Measurements from ENCODE around the gene CRIP1.

The CRIP1 gene

DNA sequence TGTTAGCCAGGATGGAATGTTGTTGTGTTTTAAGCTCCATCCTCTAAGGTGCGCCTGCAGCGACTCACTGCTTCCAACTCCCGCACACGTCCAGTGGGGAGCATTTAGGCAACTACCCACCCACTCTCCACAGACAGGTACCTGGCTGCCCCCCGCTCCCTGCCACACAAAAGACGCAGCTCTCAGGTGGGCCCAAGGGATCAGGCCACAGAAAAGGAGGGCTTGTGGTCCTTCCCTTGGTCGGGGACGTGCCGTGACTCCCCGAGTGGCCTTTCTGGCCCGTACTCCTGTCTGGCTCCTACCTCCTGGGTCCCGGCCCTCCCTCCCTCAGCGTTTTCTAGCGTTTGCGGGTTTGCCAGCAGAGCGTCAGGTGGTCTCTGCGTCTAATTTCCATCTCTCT, 20.6 kb downstream of the CRIP1 start:
- no peak for DNase-seq (ENCODE audit: low spot score)

DNA sequence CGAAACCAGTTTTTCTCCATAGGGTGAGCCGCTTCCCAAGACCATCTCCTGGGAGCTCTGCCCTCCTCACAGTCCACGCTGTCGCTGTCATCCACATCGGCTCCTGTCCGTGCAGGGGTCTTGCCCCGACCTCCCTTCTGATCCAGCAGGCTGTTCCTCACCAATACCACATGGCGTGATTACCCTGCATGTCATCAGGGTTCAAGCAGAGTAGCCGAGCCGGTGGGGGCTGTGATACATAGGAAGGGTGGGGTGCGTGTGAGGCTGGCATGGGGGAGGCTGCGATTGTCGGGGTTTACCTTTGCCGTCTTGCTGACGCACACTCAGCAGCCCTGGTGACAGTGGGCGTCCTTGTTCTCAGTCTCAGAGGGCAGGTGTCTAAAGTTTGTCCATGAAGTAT, 21.4 kb downstream of the CRIP1 start:
- no peak for DNase-seq (ENCODE audit: low spot score)

DNA sequence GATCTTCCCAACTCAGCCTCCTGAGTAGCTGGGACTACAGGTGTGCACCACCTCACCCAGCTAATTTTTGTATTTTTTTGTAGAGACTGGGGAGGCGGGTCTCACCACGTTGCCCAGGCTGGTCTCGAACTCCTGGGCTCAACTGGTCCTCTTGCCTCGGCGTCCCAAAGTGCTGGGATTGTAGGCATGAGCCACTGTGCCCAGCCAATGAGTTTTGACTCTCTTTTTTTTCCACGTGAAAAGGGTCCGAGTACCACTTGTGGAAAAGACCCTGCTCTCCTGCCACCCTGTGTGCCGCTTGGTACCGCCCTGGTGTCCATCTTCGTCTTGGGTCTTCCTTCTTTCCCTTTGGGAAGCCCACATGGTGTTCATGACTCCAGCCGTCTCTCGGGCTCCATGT, 21.9 kb downstream of the CRIP1 start:
- no peak for DNase-seq (ENCODE audit: low spot score)

DNA sequence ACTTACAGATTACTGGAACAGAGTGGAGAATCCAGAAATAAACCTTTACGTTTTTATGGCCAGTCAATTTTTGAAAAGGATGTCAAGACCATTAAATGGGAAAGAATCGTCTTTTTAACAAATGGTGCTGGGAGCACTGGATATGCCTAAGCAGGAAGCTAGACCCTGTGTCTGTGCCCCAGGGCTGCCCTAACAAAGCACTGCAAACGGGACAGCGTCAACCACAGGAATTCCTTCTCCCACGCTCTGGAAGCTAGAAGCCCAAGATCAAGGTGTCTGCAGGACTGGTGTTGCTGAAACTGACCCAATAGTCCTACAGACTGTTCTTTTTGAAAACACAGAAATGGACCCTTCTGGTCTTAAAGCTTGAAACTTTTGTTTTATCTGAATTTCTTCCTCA, 30.4 kb downstream of the CRIP1 start:
- no peak for DNase-seq (ENCODE audit: low spot score)

DNA sequence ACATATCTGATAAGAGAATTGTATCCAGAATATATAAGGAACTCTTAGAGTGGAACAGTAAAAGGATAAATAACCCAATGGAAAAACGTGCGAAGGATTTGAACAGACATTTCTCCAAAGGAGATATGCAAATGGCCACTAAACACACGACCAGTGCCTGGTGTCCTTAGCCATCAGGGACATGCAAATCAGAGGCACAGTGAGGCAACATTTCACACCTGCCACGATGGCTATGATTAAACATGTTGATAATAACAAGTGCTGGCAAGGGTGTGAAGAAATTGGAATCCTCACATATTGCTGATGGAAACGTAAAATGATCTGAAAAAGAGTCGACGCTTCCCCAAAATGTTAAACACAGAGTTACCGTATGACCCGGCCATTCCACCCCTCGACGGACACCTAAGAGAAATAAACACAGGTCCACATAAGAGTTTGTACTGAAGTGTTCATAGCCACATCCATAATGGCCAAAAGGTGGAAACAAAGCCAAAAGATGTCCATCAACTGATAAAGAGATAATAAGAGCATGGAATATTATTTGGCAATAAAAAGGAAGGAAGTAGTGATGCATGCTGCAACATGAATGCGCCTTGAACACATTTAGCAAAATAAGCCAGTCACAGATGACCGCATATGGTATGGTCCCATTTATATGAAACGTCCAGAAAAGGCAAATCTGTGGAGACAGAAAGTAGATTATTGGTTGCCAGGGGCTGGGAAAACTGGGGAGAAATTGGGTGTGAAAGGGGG, 33.4 kb downstream of the CRIP1 start:
- no peak for DNase-seq (ENCODE audit: low spot score)

DNA sequence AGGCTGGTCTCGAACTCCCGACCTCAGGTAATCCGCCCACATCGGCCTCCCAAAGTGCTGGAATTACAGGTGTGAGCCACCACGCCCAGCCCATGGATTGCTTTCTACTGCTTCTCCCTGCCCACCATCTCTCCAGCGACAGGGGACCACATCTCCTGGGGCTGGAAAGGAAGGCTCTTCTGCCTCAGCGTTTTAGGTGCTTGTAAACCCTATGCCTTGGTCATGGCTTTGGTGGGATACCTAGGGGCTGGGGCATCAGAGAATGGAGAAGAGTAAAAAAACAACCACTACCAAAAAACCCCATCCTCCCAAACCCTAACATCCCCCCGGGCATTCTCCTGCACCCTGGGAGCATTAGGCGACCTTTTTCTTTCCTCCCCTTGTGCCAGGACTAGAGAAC, 38.6 kb downstream of the CRIP1 start:
- no peak for DNase-seq (ENCODE audit: low spot score)

DNA sequence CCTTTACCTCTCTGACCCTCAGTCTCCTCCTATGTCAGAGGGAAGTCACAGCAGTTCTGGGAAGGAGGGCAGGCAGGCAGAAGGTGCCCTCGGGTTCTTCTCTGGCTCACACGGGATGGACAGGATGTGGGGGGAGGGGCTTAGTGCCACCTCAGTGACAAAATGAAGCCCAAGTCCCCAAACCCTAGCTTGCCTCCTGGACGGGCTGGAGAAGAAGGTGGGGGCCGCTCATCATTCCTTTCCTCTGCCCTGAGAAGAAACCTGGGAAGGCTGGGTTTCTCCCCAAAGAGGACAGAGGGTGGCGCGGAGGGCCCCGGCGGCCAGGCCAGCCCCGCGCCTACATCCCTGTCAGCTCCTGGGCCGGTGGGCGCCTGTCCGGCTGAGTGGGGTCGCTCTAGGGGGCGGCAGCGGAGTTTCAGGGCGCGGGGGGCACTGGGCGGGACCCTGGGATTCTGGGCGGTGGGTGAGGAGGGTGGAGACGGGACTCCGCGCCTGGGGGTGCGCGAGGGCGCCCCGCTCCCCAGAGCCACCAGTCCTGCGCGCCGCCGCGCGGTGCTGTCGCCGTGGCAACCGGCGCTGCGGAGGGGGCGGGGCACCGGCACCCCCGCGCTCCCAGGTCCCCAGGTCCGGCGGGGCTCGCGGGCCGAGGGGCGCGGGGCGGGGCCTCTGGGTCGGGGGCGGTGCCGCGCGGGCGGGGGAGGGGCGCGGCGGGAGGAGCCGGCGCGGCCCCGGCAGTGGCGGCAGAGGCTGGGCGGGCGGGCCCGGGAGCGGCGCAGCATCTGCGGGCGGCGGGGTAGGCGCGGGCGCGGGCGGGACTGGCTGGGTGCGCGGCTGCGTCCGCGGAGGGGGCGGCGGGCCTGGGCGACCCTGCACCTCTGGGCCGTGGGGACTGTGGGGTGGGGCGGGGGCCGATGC, 39.4 kb downstream of the CRIP1 start, which contains the start of gene TMEM121:
TSS of gene TMEM121 (plus strand) at position 723 of the 915 bp plus-strand sequence. CDS start 2,252 bp downstream, outside the sequence.
- DNase-seq (ENCODE audit: low spot score), result no peak

DNA sequence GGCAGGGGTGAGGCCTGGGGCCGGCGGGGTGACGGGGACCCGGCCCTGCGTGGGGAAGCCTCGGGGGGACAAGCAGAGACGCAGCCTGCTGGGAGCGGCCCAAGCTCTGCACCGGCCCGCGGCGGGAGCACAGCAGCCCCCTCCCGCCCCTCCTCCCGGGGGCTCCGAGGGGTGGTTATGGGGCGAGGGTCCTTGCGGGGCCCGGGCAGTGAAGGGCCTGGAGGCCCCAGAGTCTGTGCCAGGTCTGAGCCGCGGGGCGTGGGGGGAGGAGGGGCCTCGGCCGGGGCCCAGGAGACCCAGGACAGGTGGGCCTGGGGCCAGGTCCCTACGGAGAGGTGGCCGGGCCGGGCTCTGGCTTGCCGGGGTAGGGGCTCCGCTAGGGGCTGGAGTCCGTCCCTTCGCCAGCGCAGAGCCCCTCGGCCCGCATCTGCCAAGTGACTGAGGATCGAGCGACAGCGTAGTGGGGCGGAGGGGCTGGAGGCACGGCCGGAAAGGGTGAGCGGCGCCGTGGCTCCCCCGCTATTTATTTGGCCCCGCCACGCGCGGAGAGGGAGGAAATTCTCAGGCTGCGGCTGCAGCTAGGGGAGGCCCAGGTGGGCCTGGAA, 40.2 kb downstream of the CRIP1 start:
- DNase-seq (ENCODE audit: low spot score), result no peak

DNA sequence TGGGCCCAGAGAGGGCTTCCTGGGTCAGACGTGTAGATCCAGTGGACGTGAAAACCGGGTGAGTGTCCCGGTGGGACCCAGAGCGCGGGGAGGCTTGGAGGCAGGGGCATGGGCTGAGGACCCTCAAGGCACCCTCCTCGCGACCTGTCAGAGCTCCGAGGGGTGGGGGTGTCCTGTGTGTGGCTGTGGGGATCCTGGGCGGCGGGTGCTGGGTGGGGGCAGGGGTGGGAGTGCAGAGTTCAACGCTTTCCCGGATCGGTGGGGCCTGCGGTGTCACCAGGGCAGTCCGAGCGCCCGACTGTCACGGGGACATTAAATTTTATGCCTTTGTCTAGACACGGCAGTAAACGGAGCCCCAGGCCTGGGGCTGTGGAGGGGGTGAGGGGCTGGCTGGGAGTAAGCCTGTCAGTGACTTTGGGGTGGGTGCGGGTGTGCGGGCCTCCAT, 40.7 kb downstream of the CRIP1 start:
- no peak for DNase-seq (ENCODE audit: low spot score)

DNA sequence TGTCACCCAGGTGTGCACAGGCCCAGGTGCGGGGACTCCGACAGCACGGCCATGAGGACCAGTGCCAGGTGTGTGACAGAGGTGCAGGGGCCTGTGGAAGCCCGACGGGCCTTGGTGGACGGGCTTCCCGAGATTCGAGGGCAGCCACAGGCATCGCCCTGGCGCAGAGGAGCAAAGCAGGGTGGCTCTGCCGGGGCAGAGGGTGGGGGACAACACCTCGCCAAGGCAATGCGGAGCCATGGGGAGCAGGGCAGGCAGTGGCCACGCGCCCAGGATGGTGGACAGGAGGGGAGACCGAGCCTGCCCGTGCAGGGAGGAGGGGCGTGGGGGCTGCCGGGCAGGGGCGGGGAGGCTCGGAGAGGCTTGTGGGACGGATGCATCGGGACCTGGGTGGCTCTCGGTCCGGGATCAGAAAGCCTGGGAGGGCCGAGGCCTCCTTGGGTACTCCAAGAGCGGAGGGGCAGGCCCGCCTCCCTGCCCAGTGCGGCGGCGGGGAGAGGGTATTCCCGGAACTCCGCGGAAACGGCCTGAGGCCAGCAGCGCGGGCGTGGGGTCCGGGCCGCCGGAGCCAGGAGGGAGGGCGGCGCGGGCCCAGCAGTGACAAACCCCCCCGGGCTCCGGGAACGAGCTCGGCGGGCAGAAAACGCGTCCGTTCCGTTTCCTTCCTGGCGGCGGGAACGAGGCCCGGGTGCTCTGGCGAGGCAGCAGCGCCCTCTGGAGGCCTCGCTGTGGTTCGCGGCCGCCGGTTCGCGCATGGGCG, 41.3 kb downstream of the CRIP1 start:
- peak; percentile 77 for DNase-seq (ENCODE audit: low spot score)

DNA sequence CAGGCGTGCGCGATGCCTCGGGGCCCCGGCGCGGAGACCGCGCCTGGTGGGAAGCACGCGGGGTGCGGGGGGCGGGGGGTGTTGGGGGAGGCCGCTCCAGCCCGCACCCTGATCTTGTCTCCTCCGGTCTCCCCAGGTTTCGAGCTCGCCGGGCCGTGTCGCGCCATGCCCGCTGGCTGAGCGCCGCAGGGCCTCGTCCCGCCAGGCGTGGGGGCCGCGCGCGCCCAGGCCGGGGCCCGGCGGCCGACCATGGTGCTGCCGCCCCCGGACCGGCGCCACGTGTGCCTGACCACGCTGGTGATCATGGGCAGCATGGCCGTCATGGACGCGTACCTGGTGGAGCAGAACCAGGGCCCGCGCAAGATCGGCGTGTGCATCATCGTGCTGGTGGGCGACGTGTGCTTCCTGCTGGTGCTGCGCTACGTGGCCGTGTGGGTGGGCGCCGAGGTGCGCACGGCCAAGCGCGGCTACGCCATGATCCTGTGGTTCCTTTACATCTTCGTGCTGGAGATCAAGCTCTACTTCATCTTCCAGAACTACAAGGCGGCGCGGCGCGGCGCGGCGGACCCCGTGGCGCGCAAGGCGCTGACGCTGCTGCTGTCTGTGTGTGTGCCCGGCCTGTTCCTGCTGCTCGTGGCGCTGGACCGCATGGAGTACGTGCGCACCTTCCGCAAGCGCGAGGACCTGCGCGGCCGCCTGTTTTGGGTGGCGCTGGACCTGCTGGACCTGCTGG, 42.1 kb downstream of the CRIP1 start:
- no peak for DNase-seq (ENCODE audit: low spot score)

DNA sequence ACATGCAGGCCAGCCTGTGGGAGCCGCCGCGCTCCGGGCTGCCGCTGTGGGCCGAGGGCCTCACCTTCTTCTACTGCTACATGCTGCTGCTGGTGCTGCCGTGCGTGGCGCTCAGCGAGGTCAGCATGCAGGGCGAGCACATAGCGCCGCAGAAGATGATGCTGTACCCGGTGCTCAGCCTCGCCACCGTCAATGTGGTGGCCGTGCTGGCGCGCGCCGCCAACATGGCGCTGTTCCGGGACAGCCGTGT, 42.6 kb downstream of the CRIP1 start:
- no peak for DNase-seq (ENCODE audit: low spot score)

DNA sequence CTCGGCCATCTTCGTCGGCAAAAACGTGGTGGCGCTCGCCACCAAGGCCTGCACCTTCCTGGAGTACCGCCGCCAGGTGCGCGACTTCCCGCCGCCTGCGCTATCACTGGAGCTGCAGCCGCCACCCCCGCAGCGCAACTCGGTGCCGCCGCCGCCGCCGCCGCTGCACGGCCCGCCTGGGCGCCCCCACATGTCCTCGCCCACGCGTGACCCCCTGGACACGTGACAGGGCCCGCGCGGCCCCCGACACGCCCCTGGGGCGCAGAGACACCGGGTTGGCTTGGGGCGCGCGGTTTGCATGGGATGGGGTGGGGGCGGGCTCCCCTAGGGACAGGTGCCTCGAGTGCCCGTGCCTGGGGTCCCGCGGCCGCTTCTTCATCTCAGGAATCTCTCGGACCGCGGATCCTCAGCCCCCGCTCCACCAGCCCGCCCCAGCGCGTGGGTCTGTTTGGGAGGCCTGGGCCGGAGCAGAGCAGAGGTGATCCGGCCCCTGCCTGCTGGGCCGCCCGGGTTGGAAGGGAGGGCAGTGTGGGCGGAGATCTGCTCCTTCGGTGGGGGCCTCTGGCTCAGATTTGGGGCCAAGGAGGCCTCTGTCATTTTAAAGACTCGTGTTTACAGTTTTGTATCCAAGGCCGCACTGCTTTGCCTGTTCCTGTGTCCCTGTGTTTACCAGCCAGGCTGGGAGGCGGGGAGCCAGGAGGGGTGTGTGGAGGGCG, 43.0 kb downstream of the CRIP1 start:
- DNase-seq (ENCODE audit: low spot score), result no peak

DNA sequence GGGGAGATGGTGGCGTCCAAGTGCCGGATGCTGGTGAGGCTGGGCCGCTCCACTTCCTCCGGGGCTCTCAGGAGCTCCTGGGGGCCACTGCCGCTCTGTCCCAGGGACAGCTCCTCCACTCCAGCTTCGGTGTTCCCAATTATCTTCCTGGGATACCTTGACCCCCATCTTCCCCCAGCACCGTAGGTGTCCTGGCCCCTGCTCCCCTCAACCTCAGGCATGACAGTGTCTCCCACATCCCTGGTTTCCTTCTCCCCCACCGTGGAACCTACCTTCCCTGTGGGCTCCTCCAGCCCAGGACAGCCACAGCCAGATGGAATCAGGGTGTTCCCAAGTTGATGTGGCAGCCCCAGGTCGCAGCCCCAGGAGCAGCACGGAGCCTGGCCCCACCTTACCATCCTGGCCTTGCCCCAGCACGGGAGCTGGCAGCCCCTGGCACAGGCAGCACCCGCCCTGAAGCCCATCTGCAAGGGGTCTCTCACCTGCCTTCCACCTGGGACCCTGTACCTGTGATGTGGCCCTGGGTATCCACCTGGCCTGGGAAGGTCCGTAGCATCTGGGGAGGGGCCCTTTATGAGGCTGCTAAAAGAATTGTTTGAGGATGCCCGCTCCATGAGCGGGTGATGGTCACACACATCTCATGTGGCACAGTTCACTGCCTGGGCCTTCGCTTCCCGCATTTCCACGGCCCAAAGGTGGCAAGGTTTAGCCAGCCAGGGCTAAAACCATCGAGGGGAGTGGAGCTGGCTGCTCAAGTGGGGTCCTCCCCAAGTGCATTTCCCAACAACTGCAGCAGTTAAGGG, 43.8 kb downstream of the CRIP1 start:
- no peak for DNase-seq (ENCODE audit: low spot score)

DNA sequence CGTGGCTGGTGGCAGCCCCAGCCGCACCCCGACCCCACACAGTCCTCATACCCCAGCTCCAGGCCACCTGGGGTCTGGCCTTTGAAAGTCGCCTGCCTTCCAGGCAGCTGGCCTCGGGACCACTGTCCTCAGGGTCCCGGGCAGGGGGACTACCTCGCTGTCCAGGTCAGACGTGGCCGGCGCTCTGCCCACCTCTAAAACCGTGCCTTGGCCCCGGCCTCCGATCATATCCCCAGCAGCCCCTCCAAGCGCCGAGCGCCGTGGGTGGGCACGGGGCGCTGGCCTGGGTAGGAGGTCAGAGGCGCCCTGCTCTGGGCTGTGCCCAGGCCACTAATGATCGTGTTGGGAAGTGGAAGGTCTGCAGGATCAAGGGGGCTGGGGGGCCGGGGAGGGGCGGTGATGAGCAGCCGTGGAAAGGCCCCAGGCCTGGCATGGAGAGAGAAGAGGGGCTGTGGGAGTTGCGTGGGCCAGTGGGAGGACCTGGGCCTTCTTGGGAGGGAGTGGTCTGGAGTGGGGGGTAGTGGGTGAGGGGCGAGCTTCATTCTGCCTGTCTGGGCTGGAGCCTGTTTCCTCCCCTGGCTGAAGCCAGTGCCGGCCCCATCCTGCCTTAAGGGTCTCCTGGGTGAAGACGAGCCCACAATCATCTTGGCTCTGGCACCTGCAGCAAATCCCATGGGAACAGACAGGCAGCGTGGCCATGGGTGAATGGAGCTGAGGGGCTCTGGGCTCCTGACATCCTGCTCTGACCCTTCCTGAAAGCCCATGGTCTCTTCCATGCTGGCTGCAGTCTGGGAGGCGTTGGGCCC, 44.6 kb downstream of the CRIP1 start:
- no peak for DNase-seq (ENCODE audit: low spot score)

DNA sequence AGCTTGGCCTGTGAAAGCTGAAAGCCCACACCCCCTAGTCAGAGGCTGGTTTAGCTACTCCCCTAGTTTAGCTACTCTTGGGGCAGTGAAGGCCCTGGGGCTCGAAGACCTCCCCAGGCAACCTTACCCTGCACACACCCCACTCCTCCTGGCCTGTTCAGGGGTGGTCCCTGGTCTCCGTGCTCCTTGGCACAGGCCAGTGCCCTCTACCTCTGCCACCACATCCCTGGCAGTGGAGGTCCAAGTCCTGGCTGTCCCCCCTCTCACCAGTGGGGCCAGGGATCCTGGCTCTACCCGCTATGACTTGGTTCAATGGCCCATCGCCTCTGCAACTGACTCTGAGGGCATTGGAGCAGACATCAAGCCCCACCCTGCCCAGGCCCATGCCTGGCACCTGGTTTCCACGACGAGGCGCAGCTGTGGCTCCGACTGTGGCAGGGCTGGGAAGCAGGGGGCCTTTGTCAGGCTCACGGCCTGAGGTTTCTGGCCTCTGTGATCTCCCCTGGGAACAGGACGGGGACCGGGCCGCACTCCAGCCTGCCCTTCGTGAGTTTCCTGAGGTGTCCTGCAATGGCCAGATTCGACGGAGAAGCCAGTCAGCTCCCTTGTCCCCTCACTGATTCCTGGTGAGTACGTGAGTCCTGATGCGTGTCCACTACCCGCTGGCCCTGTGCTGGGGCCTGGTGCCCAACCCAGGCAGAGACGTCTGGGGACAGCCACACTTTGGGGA, 45.4 kb downstream of the CRIP1 start:
- DNase-seq (ENCODE audit: low spot score), result no peak

DNA sequence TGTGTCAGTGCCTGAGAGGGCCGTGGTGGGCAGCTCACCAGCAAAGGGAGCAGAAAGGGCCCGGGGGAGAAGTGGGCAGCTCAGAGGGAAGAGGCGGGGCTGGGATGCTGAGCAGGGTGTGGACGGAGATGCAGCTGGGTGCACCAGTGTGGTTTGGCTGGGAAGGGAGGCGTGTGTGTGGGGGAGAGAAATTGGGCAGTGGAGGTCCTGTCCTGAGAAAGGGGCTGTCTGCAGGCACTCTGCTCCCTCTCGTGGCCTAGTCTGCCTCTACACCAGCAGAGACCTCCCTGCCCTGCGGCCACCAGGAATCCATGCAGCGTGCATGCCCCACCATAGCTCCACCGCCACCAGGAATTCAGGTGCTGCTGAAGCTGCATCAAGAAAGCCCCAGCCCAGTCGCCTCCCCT, 46.1 kb downstream of the CRIP1 start:
- DNase-seq (ENCODE audit: low spot score), result no peak

DNA sequence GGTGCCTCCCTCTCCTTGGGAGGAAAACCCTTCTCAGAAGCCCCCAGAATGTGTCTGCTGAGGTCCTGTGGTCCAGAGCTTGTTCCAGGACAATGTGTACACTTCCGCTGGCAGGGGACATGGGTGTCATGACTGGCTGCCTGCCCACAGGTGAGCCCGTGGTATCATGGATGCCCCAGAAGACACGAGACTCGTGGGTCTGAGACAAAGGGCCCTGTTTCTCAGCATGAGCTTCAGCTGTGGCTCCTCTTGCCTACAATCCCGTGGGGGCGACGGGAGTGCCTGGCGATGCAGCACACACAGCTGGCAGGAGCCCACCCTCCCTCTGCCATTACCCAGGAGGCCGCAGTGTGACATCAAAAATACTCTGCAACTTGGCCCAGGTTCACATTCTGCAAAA, 46.7 kb downstream of the CRIP1 start:
- DNase-seq (ENCODE audit: low spot score), result no peak
